Trophoblast cell (in vitro differentiated cells and primary cell): ENCODE measurements around the gene TMSB15C.

ENCODE experiments used
- DNase-seq, 2 donors: peaks; one replicate each; pipeline ENCODE4 v3.0.0-alpha.2; 2016
- H2AFZ ChIP-seq: 2 replicates; pipeline ENCODE4 v1.6.1; 2013; ENCODE audit warnings: low read length, moderate library complexity, mild to moderate bottlenecking; ENCODE audit not compliant: insufficient read depth, poor library complexity
- H2AK5ac ChIP-seq: 2 replicates; pipeline ENCODE4 v1.6.1; 2013; ENCODE audit warnings: mild to moderate bottlenecking, low read length
- H2BK120ac ChIP-seq: 2 replicates; pipeline ENCODE4 v1.6.1; 2013; ENCODE audit warnings: low read length, mild to moderate bottlenecking, moderate library complexity; ENCODE audit not compliant: insufficient read depth, poor library complexity
- H2BK12ac ChIP-seq: 2 replicates; pipeline ENCODE4 v1.6.1; 2013; ENCODE audit warnings: mild to moderate bottlenecking, low read length, moderate library complexity
- H2BK5ac ChIP-seq: 2 replicates; pipeline ENCODE4 v1.6.1; 2013; ENCODE audit warnings: low read length, low read depth, moderate library complexity, mild to moderate bottlenecking; ENCODE audit not compliant: poor library complexity
- H3K14ac ChIP-seq: 2 replicates; pipeline ENCODE4 v1.6.1; 2013; ENCODE audit warnings: mild to moderate bottlenecking, low read length
- H3K18ac ChIP-seq: 2 replicates; pipeline ENCODE4 v1.6.1; 2013; ENCODE audit warnings: mild to moderate bottlenecking, low read length
- H3K23ac ChIP-seq: 2 replicates; pipeline ENCODE4 v1.6.1; 2013; ENCODE audit warnings: low read length
- H3K27ac ChIP-seq: 2 replicates; pipeline ENCODE4 v1.5.1; 2013; ENCODE audit warnings: low read depth, mild to moderate bottlenecking, inconsistent platforms, low read length, moderate library complexity
- H3K27me3 ChIP-seq: 2 replicates; pipeline ENCODE4 v1.6.1; 2013; ENCODE audit warnings: inconsistent platforms, mild to moderate bottlenecking, low read length, moderate library complexity; ENCODE audit not compliant: insufficient read depth
- H3K36me3 ChIP-seq, 2 experiments: 1 replicate in 1 of 2; 2 replicates in 1 of 2; pipeline ENCODE4 v1.6.1; 2013; ENCODE audit warnings: low read length in 2 of 2, mild to moderate bottlenecking in 2 of 2, moderate library complexity in 1 of 2; ENCODE audit not compliant: insufficient read depth in 2 of 2, control insufficient read depth in 1 of 2
- H3K4ac ChIP-seq: 2 replicates; pipeline ENCODE4 v1.6.1; 2013; ENCODE audit warnings: low read depth, mild to moderate bottlenecking, low read length, moderate library complexity
- H3K4me1 ChIP-seq, 2 experiments: 1 replicate in 1 of 2; 2 replicates in 1 of 2; pipeline ENCODE4 v1.6.1; 2013; ENCODE audit warnings: low read length in 2 of 2, mild to moderate bottlenecking in 2 of 2, moderate library complexity in 1 of 2; ENCODE audit not compliant: insufficient read depth in 2 of 2, control insufficient read depth in 1 of 2
- H3K4me2 ChIP-seq: 2 replicates; pipeline ENCODE4 v1.6.1; 2013; ENCODE audit warnings: inconsistent platforms, mild to moderate bottlenecking, low read length, moderate library complexity
- H3K4me3 ChIP-seq: 2 replicates; pipeline ENCODE4 v1.5.1; 2013; ENCODE audit warnings: mild to moderate bottlenecking, low read depth, low read length, inconsistent platforms
- H3K79me1 ChIP-seq: one replicate; pipeline ENCODE4 v1.6.1; 2013; ENCODE audit warnings: low read length
- H3K79me2 ChIP-seq: 2 replicates; pipeline ENCODE4 v1.6.1; 2013; ENCODE audit warnings: low read length, mild to moderate bottlenecking; ENCODE audit not compliant: control insufficient read depth, insufficient read depth, poor library complexity
- H3K9ac ChIP-seq: 2 replicates; pipeline ENCODE4 v1.6.1; 2013; ENCODE audit warnings: mild to moderate bottlenecking, low read length
- H3K9me3 ChIP-seq: 2 replicates; pipeline ENCODE4 v1.6.1; 2013; ENCODE audit warnings: low read depth, mild to moderate bottlenecking, control low read depth, inconsistent platforms, low read length; ENCODE audit not compliant: insufficient read depth
- H4K12ac ChIP-seq: 2 replicates; pipeline ENCODE4 v1.6.1; 2013; ENCODE audit warnings: low read depth, mild to moderate bottlenecking, low read length, moderate library complexity
- H4K8ac ChIP-seq: 2 replicates; pipeline ENCODE4 v1.6.1; 2013; ENCODE audit warnings: low read depth, mild to moderate bottlenecking, low read length, moderate library complexity
- H4K91ac ChIP-seq: one replicate; pipeline ENCODE4 v1.6.1; 2013; ENCODE audit warnings: low read depth, mild to moderate bottlenecking, low read length, moderate library complexity
- WGBS: extraction: QIAGEN DNeasy Blood & Tissue Kit; methylation state at CpG from one replicate; pipeline ENCODE4 v1.1.7; 2013; ENCODE audit warnings: missing lambda C conversion rate; ENCODE audit not compliant: insufficient read length, insufficient coverage; ENCODE audit errors: extremely low coverage; 5-methylcytosine and 5-hydroxymethylcytosine counted together

The TMSB15C gene

DNA sequence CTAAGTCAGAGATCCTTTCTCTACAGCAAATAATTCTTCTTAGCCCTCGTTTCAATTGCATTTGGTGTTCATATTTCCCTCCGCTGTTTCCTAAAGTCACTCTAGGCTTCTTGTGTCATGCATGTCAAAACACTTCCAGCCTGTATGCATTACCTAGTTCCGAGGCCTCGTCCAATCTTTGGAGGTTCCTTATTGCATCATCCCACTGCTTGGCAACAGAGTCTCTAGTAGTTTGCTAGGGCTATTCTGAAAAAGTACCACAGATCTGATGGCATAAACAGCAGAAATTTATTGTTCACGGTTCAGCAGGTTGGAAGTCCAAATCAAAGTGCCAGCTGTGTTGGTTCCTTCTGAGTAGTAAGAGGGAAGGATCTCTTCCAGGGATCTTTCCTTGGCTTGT is 30.4 kb downstream of the TMSB15C start:
- no peak overlapping the region for H3K18ac ChIP-seq
- H2AFZ ChIP-seq: no peak overlapping the region
- no peak overlapping the region for H3K4me3 ChIP-seq
- DNase-seq: no peak
- H4K8ac ChIP-seq: no peak overlapping the region
- no peaks in the 10 kb centered on the region for H3K4me1 ChIP-seq
- no peak overlapping the region for H3K23ac ChIP-seq
- H3K36me3 ChIP-seq: no peaks in the 10 kb centered on the region
- no peak overlapping the region for H2BK12ac ChIP-seq
- no peak overlapping the region for H2BK5ac ChIP-seq
- H3K9me3 ChIP-seq: no peaks in the 10 kb centered on the region
- H3K4ac ChIP-seq: no peak overlapping the region
- H3K27me3 ChIP-seq: no peaks in the 10 kb centered on the region
- H2BK120ac ChIP-seq: no peak overlapping the region
- no peak overlapping the region for H3K4me2 ChIP-seq
- H3K14ac ChIP-seq: no peak overlapping the region
- H4K91ac ChIP-seq: no peak overlapping the region
- no peak overlapping the region for H2AK5ac ChIP-seq
- no peak overlapping the region for H3K9ac ChIP-seq
- H3K27ac ChIP-seq: no peak overlapping the region
- H3K79me1 ChIP-seq: no peaks in the 10 kb centered on the region
- H3K79me2 ChIP-seq: no peaks in the 10 kb centered on the region
- no CpG with 5 or more reads among the region's 5 CpGs for WGBS
- H4K12ac ChIP-seq: no peak overlapping the region

DNA sequence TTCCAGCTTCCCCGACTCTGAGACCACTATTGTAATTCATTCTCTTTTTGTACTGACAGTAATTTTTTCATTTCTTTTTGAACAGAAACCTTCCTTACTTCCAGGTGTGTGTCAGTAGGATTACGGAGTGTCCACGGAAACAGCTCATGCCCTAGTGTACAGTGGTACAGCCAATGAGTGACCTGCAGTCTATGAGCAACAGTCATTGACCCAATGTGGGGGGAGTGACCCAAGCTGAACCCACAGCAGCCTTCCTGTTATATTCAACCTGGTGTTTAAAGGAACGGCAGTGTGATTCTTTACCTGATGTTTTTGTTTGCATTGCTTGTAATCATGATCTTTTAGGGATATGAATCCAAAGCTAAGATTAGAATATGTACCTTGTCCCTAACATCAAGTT is 35.0 kb downstream of the TMSB15C start:
- Histone ChIP-seq H3K79me1 (no peaks in the 10 kb centered on the region), H3K4me1 (no peaks in the 10 kb centered on the region), H4K91ac (no peak overlapping the region), H2BK12ac (no peak overlapping the region), H3K4ac (no peak overlapping the region), H2AFZ (no peak overlapping the region), H3K9ac (no peak overlapping the region), H3K9me3 (no peaks in the 10 kb centered on the region), H3K14ac (no peak overlapping the region), H3K27ac (no peak overlapping the region), H4K12ac (no peak overlapping the region), H2AK5ac (no peak overlapping the region), H2BK5ac (no peak overlapping the region), H2BK120ac (no peak overlapping the region), H4K8ac (no peak overlapping the region), H3K4me2 (no peak overlapping the region), H3K36me3 (no peaks in the 10 kb centered on the region), H3K18ac (no peak overlapping the region), H3K79me2 (no peaks in the 10 kb centered on the region), H3K4me3 (no peak overlapping the region), H3K23ac (no peak overlapping the region), H3K27me3 (no peaks in the 10 kb centered on the region)
- no peak for DNase-seq
- no CpG with 5 or more reads among the region's 4 CpGs for WGBS

DNA sequence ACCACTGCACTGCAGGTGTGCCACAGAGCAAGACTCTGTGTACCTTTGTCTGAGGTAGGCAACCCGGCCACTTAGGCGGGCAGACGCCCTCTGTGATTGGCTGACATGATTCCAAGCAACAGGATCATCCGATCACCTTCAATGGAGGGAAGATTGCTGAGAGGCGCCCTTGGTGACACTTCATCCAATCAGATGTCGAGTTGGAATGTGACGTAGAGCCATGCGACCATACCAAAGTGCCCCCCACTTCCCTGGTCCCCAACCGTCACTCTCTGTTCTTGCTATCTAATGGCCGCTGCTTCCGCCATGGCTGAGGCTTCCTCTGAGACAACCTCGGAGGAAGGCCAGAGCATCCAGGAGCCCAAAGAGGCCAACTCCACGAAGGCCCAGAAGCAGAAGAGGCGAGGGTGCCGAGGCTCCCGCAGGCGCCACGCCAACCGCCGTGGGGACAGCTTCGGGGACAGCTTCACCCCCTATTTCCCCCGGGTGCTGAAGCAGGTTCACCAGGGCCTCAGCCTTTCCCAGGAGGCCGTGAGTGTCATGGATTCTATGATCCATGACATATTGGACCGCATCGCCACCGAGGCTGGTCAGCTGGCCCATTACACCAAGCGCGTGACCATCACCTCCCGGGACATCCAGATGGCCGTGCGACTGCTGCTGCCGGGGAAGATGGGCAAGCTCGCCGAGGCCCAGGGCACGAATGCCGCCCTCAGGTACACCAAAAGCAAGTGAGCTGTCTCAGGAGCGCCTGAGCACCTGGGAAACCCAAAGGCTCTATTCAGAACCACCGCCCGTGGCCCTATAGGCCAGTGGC is 36.1 kb downstream of the TMSB15C start, which contains the start of gene H2BW2:
TSS of gene H2BW2 (plus strand) at position 268 of the 817 bp plus-strand sequence. CDS start at position 307, 39 bp downstream.
- Histone ChIP-seq H2AK5ac (no peak within 1 kb of the TSS), H3K79me2 (no peaks in the 10 kb centered on the region), H3K36me3 (no peaks in the 10 kb centered on the region), H3K27ac (no peak within 1 kb of the TSS), H4K8ac (no peak within 1 kb of the TSS), H2AFZ (no peak within 1 kb of the TSS), H4K91ac (no peak within 1 kb of the TSS), H3K79me1 (no peaks in the 10 kb centered on the region), H4K12ac (no peak within 1 kb of the TSS), H3K4me2 (no peak within 1 kb of the TSS), H3K9ac (no peak within 1 kb of the TSS), H3K18ac (no peak within 1 kb of the TSS), H3K23ac (no peak within 1 kb of the TSS), H3K4me3 (no peak within 1 kb of the TSS), H3K27me3 (no peaks in the 10 kb centered on the region), H3K14ac (no peak within 1 kb of the TSS), H2BK5ac (no peak within 1 kb of the TSS), H3K9me3 (no peaks in the 10 kb centered on the region), H2BK12ac (no peak within 1 kb of the TSS), H2BK120ac (no peak within 1 kb of the TSS), H3K4ac (no peak within 1 kb of the TSS), H3K4me1 (no peaks in the 10 kb centered on the region)
- DNase-seq: no peak
- WGBS: no CpG with 5 or more reads among the region's 39 CpGs
